Prostate gland (tissue), 2 donors: ENCODE measurements around the gene TTR.

Source experiments
- CTCF ChIP-seq, 4 experiments: fragments of 200-600 bp in 2 of 4; fragments of 450-650 bp in 2 of 4; sonication (generic) in 2 of 4; IDR thresholded peaks; 1 replicate in 3 of 4; 2 replicates in 1 of 4; pipeline ENCODE4 v1.5.1; 2016 to 2019; ENCODE audit warnings: antibody characterized with exemption in 4 of 4, mild to moderate bottlenecking in 2 of 4, moderate library complexity in 2 of 4
- POLR2A ChIP-seq: fragments of 450-650 bp; IDR thresholded peaks from one replicate; pipeline ENCODE4 v1.6.1; 2016; ENCODE audit warnings: antibody characterized with exemption, mild to moderate bottlenecking

GRCh38 chr18:31607384-31607783 is 15.7 kb downstream of the TTR start:
- no peak for TF ChIP-seq CTCF (IDR thresholded peaks at IDR 0.05)
- TF ChIP-seq POLR2A = no peak
